Activated naive CD8-positive, alpha-beta T cell (primary cell): ENCODE results near the gene LRIG3.

ENCODE experiments used
- H3K27ac Mint-ChIP-seq: one replicate; pipeline ENCODE4 v1.8.0; 2021; ENCODE audit warnings: mixed read lengths
- H3K27me3 Mint-ChIP-seq: one replicate; pipeline ENCODE4 v1.8.0; 2021; ENCODE audit warnings: mixed read lengths
- H3K36me3 Mint-ChIP-seq: one replicate; pipeline ENCODE4 v1.8.0; 2021; ENCODE audit warnings: mixed read lengths
- H3K4me1 Mint-ChIP-seq: one replicate; pipeline ENCODE4 v1.8.0; 2021; ENCODE audit warnings: low read depth, mixed read lengths
- H3K4me3 Mint-ChIP-seq: one replicate; pipeline ENCODE4 v1.8.0; 2021; ENCODE audit warnings: mild to moderate bottlenecking, mixed read lengths
- H3K9me3 Mint-ChIP-seq: one replicate; pipeline ENCODE4 v1.8.0; 2021; ENCODE audit warnings: low read depth, mixed read lengths

Gene LRIG3

DNA sequence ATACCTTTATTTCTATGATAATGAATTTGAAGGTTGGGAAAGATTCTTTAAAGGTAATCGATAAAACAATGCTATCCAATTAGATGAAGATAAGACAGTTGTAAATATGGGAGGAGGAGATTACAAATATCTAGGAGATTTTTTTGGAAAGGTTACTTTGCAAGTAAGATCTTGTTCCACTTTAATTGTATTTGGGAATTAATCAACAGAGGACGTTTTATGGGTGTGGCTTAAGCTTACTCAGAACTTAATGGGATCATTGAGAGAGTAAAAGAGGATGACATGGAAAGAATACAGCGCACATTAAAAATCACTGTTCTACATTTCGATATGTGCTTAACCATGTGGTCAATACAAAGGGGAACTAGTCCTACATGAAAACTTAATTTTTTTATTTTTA is 3.5 kb upstream of the LRIG3 start:
- Mint-ChIP-seq H3K27me3 (peaks cover 15% of the 10 kb centered on the region), H3K36me3 (no peaks in the 10 kb centered on the region), H3K27ac (no peak overlapping the region), H3K4me1 (peaks cover 5% of the 10 kb centered on the region), H3K4me3 (no peak overlapping the region), H3K9me3 (peaks cover 7% of the 10 kb centered on the region)

DNA sequence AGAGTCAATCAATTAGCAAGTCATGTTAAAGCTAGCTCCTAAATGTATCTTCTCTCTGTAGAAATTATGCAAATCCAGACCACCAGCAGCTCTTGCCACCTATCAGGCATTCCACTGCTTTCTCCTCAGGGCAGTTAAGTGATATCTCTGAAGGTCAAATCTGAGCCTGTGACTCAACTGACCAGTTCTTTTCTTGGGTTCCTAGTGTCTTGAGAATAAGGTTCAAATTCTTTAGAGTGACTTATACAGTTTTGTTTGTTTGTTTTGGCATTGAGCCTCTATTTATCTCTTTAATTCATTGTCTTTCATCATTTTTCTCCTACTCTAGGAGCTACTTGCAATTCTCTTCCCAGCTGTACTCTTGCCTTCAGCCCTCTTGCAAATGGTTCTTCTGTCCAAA is 2.5 kb upstream of the LRIG3 start:
- Mint-ChIP-seq H3K36me3 (no peaks in the 10 kb centered on the region), H3K4me1 (peaks cover 5% of the 10 kb centered on the region), H3K27me3 (peaks cover 23% of the 10 kb centered on the region), H3K9me3 (peaks cover 7% of the 10 kb centered on the region), H3K4me3 (no peak overlapping the region), H3K27ac (no peak overlapping the region)

DNA sequence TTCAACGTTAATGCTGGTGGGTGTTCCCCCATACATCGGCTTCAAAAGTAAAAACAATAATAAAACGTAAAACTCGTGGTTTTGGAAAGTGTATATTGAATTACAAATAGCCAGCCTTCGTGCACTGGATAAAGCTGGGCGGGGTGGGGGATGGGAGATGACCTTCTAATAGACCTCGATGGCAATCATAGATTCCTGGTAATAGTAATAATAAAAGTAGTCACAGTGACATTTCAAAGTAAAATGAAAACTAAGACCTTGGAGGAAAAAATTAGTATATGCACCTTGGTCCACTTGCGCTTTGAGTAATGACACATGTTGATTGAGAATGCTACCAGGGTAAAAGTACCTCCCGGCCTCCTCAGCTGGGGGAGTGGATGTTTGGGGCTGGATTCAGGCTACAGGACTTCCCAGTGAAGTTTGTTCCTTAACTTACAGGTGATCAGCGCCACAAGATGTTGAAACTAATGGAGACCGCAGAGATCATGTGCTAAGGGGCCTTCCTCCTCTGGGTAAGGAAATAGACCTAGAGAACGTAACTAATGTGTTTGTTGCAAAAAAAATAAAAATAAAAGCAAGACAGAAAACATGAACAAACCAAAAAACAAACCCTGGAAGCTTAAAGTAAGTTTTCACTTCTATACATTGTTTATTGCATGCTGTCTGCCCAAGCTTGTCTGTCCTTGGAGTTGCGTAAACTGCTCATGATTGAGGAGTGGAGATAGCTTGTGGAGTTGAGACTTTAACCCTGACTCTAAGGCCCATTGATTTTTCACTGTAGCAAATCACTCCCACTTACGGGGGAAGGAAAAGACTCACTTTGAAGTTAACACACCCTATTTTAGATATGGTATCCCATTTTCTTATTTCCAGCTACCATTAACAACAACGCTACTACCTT is 907 bp upstream of the LRIG3 start:
- peaks cover 7% of the 10 kb centered on the region for H3K9me3 Mint-ChIP-seq
- no peaks in the 10 kb centered on the region for H3K36me3 Mint-ChIP-seq
- H3K4me3 Mint-ChIP-seq, result peak overlapping the region; percentile 58
- peaks cover 29% of the 10 kb centered on the region for H3K27me3 Mint-ChIP-seq
- peaks cover 5% of the 10 kb centered on the region for H3K4me1 Mint-ChIP-seq
- H3K27ac Mint-ChIP-seq, result no peak overlapping the region

DNA sequence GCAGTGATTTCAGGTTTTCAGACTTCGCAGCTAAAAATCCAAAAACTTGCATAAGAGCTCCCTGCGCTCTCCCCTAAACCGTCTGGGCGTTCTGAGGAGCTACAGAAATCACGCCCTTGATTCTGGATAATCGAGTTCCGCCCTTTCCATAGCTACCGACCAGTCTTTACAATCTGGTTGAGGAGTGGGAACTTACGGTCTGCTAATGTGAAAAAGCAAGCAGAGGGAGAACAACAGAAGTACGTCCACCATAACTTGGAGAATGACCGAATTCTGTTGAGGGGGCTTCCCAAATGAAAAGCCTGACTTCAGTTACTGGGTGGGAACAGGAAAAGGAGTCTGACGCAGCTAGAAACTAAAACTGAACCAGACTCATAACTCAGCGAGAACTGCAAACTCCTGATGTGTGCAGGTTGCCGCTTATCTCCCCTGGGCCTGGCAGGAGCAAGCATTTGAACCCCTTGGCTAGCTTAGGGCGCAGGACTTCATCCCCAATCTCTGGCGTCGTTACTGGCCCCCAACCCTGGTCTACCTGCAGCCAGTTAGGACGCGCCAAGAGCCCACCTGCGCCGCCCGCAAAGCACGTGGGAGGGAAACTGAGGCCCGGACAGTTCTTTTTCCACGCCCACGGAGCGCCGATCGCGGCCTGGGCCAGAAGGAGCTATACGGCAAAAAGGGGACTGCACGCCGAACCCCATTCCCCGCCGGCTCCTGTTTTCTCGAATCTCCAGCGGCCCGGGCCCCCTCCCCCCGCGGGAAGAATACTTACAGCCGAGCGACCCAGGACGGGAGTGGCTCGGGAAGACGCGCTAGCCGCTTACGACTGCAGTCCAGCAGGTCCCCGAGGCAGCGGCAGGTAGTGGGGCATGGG is 838 bp downstream of the LRIG3 start:
- H3K27ac Mint-ChIP-seq, result no peak overlapping the region
- peaks cover 31% of the 10 kb centered on the region for H3K27me3 Mint-ChIP-seq
- peaks cover 7% of the 10 kb centered on the region for H3K9me3 Mint-ChIP-seq
- peak overlapping the region; percentile 17 for H3K4me3 Mint-ChIP-seq
- peaks cover 5% of the 10 kb centered on the region for H3K4me1 Mint-ChIP-seq
- no peaks in the 10 kb centered on the region for H3K36me3 Mint-ChIP-seq

DNA sequence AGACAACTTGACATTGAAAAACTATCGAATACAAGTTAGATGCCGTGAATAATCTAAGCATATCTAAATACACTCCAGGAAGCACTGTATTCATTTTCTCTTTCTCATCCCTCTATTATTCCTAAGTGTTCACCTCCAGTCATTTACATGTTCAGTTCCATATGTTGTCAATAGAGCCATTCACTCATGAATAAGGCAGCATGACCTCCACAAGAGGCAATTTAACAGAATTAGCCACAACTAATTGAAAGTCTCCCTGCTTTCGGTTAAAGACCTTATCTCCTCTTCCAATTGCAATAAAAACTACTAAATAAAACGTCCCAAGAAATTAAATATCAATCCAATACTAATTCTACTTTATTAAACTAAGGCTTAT is 1.8 kb downstream of the LRIG3 start:
- Mint-ChIP-seq H3K4me1 (peaks cover 5% of the 10 kb centered on the region), H3K27me3 (peaks cover 28% of the 10 kb centered on the region), H3K36me3 (no peaks in the 10 kb centered on the region), H3K9me3 (peaks cover 7% of the 10 kb centered on the region), H3K4me3 (no peak overlapping the region), H3K27ac (no peak overlapping the region)

DNA sequence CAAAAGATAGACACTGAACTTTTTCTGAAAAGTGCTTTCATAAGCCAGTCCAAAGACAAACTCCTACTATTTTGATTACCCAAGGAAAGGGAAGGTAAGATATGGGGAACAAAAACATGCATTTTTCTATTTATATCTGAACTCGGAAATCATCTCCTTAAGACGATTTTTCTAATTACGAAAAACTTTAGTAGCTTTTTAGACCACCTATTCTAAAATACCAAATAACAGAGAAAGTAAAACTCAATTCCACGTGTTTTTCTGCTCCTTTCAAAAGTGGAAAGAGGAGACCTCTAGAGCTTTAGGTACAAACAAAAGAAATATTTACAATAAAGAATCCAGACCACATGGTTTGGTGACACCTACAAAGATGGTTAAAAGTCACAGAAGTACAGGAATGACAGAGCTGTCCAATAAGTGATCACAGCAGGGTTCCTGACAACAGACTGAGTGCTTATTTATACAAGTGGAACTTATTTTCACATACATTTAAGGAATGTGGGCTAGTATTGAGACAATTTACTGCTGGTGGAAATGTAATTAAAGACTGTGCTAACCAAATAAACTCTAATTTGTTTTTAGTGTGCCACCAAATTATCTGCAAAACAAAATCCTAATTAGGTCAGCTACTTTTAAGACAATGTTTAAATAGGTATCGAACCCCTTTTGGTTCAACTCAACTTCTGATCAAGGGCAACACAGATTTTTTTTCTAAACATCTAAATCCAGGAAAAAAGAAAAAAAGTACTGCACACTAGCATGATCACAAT is 2.4 kb downstream of the LRIG3 start:
- H3K9me3 Mint-ChIP-seq, result peaks cover 4% of the 10 kb centered on the region
- peaks cover 5% of the 10 kb centered on the region for H3K4me1 Mint-ChIP-seq
- no peaks in the 10 kb centered on the region for H3K36me3 Mint-ChIP-seq
- H3K4me3 Mint-ChIP-seq, result no peak overlapping the region
- no peak overlapping the region for H3K27ac Mint-ChIP-seq
- peaks cover 25% of the 10 kb centered on the region for H3K27me3 Mint-ChIP-seq

DNA sequence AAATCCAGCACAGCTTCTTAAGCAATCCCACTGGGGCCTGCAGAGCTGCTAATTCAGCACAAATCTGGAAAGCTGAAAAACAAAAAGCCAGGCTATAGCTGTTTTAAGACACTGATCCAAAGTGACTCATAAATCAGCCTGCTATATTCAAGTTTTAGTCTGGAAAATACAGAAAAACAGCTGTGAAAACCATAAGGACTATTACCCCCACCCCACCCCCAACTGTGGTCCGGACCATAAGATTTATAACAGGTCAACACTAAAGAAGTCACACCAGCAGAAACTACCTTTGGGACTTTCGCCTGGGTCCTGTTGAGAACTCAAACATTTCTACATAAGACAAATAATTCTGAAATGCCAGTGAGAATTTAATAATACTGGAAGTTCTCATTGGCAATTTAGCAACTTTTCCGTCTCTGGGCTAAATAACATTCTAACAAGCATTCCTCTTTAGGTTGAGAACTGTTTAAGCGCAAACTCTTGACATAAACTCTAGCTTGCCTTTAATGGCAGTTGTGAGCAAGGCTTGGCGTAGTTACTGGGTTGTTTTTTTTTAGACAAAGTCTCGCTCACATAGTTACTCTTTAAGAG is 3.3 kb downstream of the LRIG3 start:
- Mint-ChIP-seq H3K27ac (no peak overlapping the region), H3K36me3 (no peaks in the 10 kb centered on the region)

DNA sequence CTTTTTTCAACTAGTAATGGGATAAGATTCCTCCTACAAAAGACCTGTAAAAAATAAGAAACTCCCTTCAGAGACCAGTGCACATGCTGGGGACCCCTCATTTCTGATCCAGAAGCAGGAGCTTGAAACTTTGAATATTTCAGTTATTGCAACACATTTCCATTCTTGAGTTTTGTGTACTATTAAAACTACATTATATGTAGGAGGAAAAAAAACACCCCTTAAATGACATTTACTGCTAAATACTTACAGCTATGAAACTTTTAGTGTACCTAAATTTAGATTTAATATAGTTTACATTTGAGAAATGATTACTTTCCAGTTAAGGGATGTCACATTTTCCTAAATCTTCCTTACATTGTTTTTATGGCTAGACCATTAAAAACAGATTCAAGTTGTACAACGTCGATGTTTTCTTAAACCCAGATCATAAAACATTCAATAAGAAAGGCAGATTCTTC is 4.1 kb downstream of the LRIG3 start:
- Mint-ChIP-seq H3K27me3 (peaks cover 19% of the 10 kb centered on the region), H3K9me3 (no peaks in the 10 kb centered on the region), H3K4me1 (peaks cover 5% of the 10 kb centered on the region), H3K4me3 (no peak overlapping the region), H3K36me3 (no peaks in the 10 kb centered on the region), H3K27ac (no peak overlapping the region)

More for the DNA sequence above, 3.3 kb downstream of the LRIG3 start:
- Mint-ChIP-seq H3K27me3 (peaks cover 19% of the 10 kb centered on the region), H3K4me1 (peaks cover 5% of the 10 kb centered on the region), H3K4me3 (no peak overlapping the region), H3K9me3 (no peaks in the 10 kb centered on the region)

DNA sequence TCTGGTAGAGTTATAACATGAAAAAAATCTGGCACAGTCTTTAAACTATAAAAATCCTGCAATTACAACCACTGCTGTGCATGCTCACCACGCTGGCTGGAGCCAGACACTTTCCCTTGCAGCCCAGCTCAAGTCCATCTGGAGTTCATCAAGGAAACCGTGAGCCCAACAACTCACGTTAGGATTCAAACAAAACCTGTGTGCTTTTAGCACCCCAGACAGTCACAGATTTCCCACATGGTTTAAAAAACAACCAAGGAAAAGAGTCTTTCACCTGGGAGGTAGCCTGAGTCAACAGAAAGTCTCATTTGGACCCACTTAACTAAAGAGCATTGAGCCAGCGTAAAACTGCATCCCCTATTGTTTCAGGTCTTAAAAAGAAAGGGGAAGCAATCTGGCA is 4.7 kb downstream of the LRIG3 start:
- H3K4me3 Mint-ChIP-seq, result no peak overlapping the region
- H3K27me3 Mint-ChIP-seq, result peaks cover 19% of the 10 kb centered on the region
- H3K4me1 Mint-ChIP-seq, result peaks cover 2% of the 10 kb centered on the region
- H3K27ac Mint-ChIP-seq, result no peak overlapping the region
- no peaks in the 10 kb centered on the region for H3K36me3 Mint-ChIP-seq
- no peaks in the 10 kb centered on the region for H3K9me3 Mint-ChIP-seq

DNA sequence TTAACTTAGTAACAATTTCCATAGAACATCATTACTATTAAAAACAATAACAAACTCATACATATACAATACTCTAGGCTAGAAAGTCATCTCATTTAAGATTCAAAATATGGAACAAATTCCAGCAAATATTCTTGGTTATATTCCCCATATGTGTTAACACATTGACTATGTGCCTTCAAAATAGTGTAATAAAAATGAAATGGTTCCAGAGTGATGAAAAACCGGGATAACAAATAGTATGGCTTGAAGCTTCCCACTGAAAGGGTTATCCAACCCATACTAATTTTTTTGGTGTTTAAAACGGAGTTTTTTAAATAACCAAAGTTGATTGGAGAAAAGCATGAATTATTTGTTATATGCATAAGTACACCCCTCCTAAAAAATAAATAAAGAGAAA is 5.3 kb downstream of the LRIG3 start:
- H3K36me3 Mint-ChIP-seq, result no peaks in the 10 kb centered on the region
- no peak overlapping the region for H3K27ac Mint-ChIP-seq
- peaks cover 19% of the 10 kb centered on the region for H3K27me3 Mint-ChIP-seq
- H3K9me3 Mint-ChIP-seq, result no peaks in the 10 kb centered on the region
- no peak overlapping the region for H3K4me3 Mint-ChIP-seq
- H3K4me1 Mint-ChIP-seq, result no peaks in the 10 kb centered on the region

DNA sequence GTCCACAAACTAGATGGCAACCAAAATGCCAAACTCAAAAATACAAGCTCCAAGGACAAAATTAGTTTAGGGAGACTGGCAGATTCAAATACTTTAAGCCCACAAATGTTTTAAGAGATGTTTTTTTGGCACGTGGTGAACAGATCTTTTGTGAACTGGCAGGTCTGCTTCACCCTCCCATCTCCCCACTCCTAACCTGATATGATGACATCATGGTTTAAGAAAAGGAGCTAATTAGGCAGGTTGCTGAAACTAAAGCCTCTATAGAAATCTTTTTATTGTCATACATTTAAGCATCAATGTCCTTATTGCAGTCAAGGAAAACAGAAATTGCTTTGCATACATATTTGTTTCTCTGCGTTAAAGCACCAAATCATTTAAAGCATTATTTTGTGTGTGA is 5.8 kb downstream of the LRIG3 start:
- Mint-ChIP-seq H3K27ac (no peak overlapping the region), H3K9me3 (no peaks in the 10 kb centered on the region), H3K27me3 (peaks cover 17% of the 10 kb centered on the region), H3K36me3 (no peaks in the 10 kb centered on the region), H3K4me3 (no peak overlapping the region), H3K4me1 (no peaks in the 10 kb centered on the region)

DNA sequence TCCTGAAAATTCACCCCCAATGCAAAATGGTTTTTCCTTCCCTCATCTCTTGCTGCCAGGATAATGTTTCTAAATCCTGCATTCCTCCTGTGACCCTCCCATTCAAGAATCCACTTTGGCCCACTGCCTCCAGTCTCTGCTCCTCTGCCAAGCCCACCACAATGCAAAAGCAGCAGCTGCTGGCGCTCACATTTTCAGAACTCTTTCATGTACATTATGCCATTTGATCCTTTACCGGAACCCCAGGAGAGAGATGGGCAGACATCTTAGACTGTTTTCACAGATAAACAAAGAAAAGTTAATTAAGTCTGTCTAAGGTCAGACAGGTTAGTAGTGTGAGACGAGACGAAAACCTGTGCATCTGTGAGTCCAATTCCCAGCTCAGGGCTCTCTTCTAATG is 12.9 kb downstream of the LRIG3 start:
- no peaks in the 10 kb centered on the region for H3K36me3 Mint-ChIP-seq
- no peaks in the 10 kb centered on the region for H3K9me3 Mint-ChIP-seq
- peaks cover 5% of the 10 kb centered on the region for H3K27me3 Mint-ChIP-seq
- no peaks in the 10 kb centered on the region for H3K4me1 Mint-ChIP-seq
- no peak overlapping the region for H3K27ac Mint-ChIP-seq
- H3K4me3 Mint-ChIP-seq, result no peak overlapping the region

DNA sequence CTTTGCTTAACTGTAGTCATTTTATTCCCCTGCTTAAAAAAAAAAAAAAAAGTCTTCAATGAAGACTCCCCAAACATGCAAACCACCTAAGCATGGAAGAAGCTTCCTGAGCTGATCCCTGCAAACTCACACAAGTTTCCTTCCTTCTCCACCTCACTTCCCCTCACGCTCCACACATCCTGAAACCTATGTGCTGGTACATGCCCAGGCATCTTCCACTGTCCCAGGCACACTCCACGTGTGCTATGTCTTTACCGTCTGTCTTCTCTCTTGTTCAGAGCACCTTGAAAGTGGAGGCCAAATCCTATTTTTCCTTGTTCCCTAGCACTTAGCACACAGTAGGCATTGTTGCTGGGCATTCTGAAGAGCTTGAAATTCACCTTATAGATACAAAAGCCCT is 13.4 kb downstream of the LRIG3 start:
- no peak overlapping the region for H3K4me3 Mint-ChIP-seq
- no peaks in the 10 kb centered on the region for H3K9me3 Mint-ChIP-seq
- peaks cover 5% of the 10 kb centered on the region for H3K27me3 Mint-ChIP-seq
- no peaks in the 10 kb centered on the region for H3K36me3 Mint-ChIP-seq
- H3K4me1 Mint-ChIP-seq, result no peaks in the 10 kb centered on the region
- no peak overlapping the region for H3K27ac Mint-ChIP-seq

DNA sequence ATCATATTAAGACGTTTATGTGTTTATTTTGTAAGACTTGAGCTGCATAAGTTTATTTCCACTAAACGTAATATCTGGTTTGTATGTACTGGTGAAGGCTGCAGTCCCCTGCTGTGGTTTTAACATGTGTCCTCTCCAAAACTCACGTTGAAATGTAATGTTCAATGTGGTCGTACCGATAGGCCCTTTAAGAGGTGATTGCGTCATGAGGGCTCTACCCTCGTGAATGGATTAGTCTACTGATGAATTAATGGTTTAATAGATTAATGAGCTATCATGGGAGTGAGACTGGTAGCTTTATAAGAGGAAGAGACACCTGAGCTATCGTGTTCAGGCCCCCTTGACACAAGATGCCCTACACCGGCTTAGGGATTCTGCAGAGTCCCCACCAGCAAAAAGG is 14.9 kb downstream of the LRIG3 start:
- no peaks in the 10 kb centered on the region for H3K4me1 Mint-ChIP-seq
- no peak overlapping the region for H3K4me3 Mint-ChIP-seq
- no peaks in the 10 kb centered on the region for H3K9me3 Mint-ChIP-seq
- peaks cover 5% of the 10 kb centered on the region for H3K27me3 Mint-ChIP-seq
- H3K27ac Mint-ChIP-seq, result no peak overlapping the region
- H3K36me3 Mint-ChIP-seq, result no peaks in the 10 kb centered on the region
